ENCODE measurements around the gene PPP2CA.

Gene PPP2CA

GRCh38 chr5:134184155-134185135 is 41.4 kb downstream of the PPP2CA start:
- H3K4me3 Mint-ChIP-seq: no peak overlapping the region
- no peak overlapping the region for H3K27ac Mint-ChIP-seq
- no peaks in the 10 kb centered on the region for H3K4me1 Mint-ChIP-seq (ENCODE audit: low read depth)
- no peaks in the 10 kb centered on the region for H3K27me3 Mint-ChIP-seq
- no peaks in the 10 kb centered on the region for H3K9me3 Mint-ChIP-seq (ENCODE audit: low read depth)
- H3K36me3 Mint-ChIP-seq: no peaks in the 10 kb centered on the region

- Mint-ChIP-seq H3K27ac (no peak overlapping the region), H3K36me3 (no peaks in the 10 kb centered on the region), H3K27me3 (no peaks in the 10 kb centered on the region), H3K9me3 (ENCODE audit: low read depth) (no peaks in the 10 kb centered on the region), H3K4me3 (no peak overlapping the region), H3K4me1 (ENCODE audit: low read depth) (no peaks in the 10 kb centered on the region)
Observed at GRCh38 chr5:134183481-134183880, 42.4 kb downstream of the PPP2CA start.

GRCh38 chr5:134178096-134178419 is 47.8 kb downstream of the PPP2CA start:
- H3K27ac Mint-ChIP-seq: peak overlapping the region; percentile 95
- peak overlapping the region; percentile 98 for H3K4me3 Mint-ChIP-seq
- no peaks in the 10 kb centered on the region for H3K9me3 Mint-ChIP-seq (ENCODE audit: low read depth)
- H3K27me3 Mint-ChIP-seq: no peaks in the 10 kb centered on the region
- peaks cover 24% of the 10 kb centered on the region for H3K4me1 Mint-ChIP-seq (ENCODE audit: low read depth)
- H3K36me3 Mint-ChIP-seq: no peaks in the 10 kb centered on the region

- Mint-ChIP-seq H3K4me1 (ENCODE audit: low read depth) (peaks cover 25% of the 10 kb centered on the region), H3K27ac (peak overlapping the region; percentile 95), H3K36me3 (no peaks in the 10 kb centered on the region), H3K9me3 (ENCODE audit: low read depth) (no peaks in the 10 kb centered on the region), H3K4me3 (peak overlapping the region; percentile 98), H3K27me3 (no peaks in the 10 kb centered on the region)
Observed at GRCh38 chr5:134177369-134178095, 48.3 kb downstream of the PPP2CA start.

- H3K27me3 Mint-ChIP-seq: no peaks in the 10 kb centered on the region
- H3K36me3 Mint-ChIP-seq: peaks cover 4% of the 10 kb centered on the region
- peak within 1 kb of the TSS; percentile 95 for H3K27ac Mint-ChIP-seq
- H3K4me3 Mint-ChIP-seq: peak within 1 kb of the TSS; percentile 98
- H3K4me1 Mint-ChIP-seq (ENCODE audit: low read depth): peaks cover 33% of the 10 kb centered on the region
- no peaks in the 10 kb centered on the region for H3K9me3 Mint-ChIP-seq (ENCODE audit: low read depth)
Observed at GRCh38 chr5:134176511-134177368, 49.1 kb downstream of the PPP2CA start, which contains the start of gene SKP1. TSS of gene SKP1 (minus strand) at chr5:134176950. CDS start at chr5:134174022, 2,928 bp downstream.

- Mint-ChIP-seq H3K4me1 (ENCODE audit: low read depth) (peaks cover 40% of the 10 kb centered on the region), H3K36me3 (peaks cover 4% of the 10 kb centered on the region), H3K4me3 (peak overlapping the region; percentile 98), H3K27ac (peak overlapping the region; percentile 95), H3K27me3 (no peaks in the 10 kb centered on the region), H3K9me3 (ENCODE audit: low read depth) (no peaks in the 10 kb centered on the region)
Observed at GRCh38 chr5:134175921-134176510, 49.9 kb downstream of the PPP2CA start.

GRCh38 chr5:134174841-134175839 is 50.7 kb downstream of the PPP2CA start:
- Mint-ChIP-seq H3K4me1 (ENCODE audit: low read depth) (peaks cover 48% of the 10 kb centered on the region), H3K9me3 (ENCODE audit: low read depth) (no peaks in the 10 kb centered on the region), H3K4me3 (peak overlapping the region; percentile 98), H3K36me3 (peaks cover 4% of the 10 kb centered on the region), H3K27me3 (no peaks in the 10 kb centered on the region), H3K27ac (peak overlapping the region; percentile 95)

GRCh38 chr5:134171972-134172371 is 53.9 kb downstream of the PPP2CA start:
- H3K4me3 Mint-ChIP-seq: peak overlapping the region; percentile 27

GRCh38 chr5:134162592-134162991 is 63.3 kb downstream of the PPP2CA start:
- peaks cover 12% of the 10 kb centered on the region for H3K36me3 Mint-ChIP-seq
- no peaks in the 10 kb centered on the region for H3K27me3 Mint-ChIP-seq
- no peak overlapping the region for H3K4me3 Mint-ChIP-seq
- peaks cover 56% of the 10 kb centered on the region for H3K4me1 Mint-ChIP-seq (ENCODE audit: low read depth)
- no peak overlapping the region for H3K27ac Mint-ChIP-seq
- no peaks in the 10 kb centered on the region for H3K9me3 Mint-ChIP-seq (ENCODE audit: low read depth)

More at GRCh38 chr5:134171972-134172371, 53.9 kb downstream of the PPP2CA start:
- peaks cover 62% of the 10 kb centered on the region for H3K4me1 Mint-ChIP-seq (ENCODE audit: low read depth)
- peaks cover 9% of the 10 kb centered on the region for H3K36me3 Mint-ChIP-seq
- H3K27ac Mint-ChIP-seq: peak overlapping the region; percentile 75
- H3K27me3 Mint-ChIP-seq: no peaks in the 10 kb centered on the region
- no peaks in the 10 kb centered on the region for H3K9me3 Mint-ChIP-seq (ENCODE audit: low read depth)

GRCh38 chr5:134161513-134162395 is 64.1 kb downstream of the PPP2CA start:
- Mint-ChIP-seq H3K4me3 (no peak overlapping the region), H3K36me3 (peaks cover 12% of the 10 kb centered on the region), H3K27me3 (no peaks in the 10 kb centered on the region), H3K4me1 (ENCODE audit: low read depth) (peaks cover 56% of the 10 kb centered on the region), H3K9me3 (ENCODE audit: low read depth) (no peaks in the 10 kb centered on the region), H3K27ac (peak overlapping the region; percentile 61)

GRCh38 chr5:134153657-134154056 is 72.2 kb downstream of the PPP2CA start:
- Mint-ChIP-seq H3K27me3 (no peaks in the 10 kb centered on the region), H3K9me3 (ENCODE audit: low read depth) (no peaks in the 10 kb centered on the region), H3K27ac (peak overlapping the region; percentile 77), H3K36me3 (peaks cover 5% of the 10 kb centered on the region), H3K4me1 (ENCODE audit: low read depth) (peaks cover 83% of the 10 kb centered on the region), H3K4me3 (peak overlapping the region; percentile 17)

- Mint-ChIP-seq H3K27me3 (no peaks in the 10 kb centered on the region), H3K9me3 (ENCODE audit: low read depth) (no peaks in the 10 kb centered on the region), H3K36me3 (peaks cover 5% of the 10 kb centered on the region), H3K4me3 (peak overlapping the region; percentile 17), H3K27ac (peak overlapping the region; percentile 91), H3K4me1 (ENCODE audit: low read depth) (peaks cover 79% of the 10 kb centered on the region)
Observed at GRCh38 chr5:134153241-134153640, 72.6 kb downstream of the PPP2CA start.

Measured in activated naive CD8-positive, alpha-beta T cell (primary cell).